K562 (cell line): Measurements from ENCODE around the gene CPE. TPM values are rescaled to one million over a fixed set of nuclear protein-coding genes. Genes with fewer than 3 reads are reported as not detected.

Experiments used
- BHLHE40 ChIP-seq: IDR thresholded peaks from 2 replicates; pipeline ENCODE4 v1.6.1; 2011; ENCODE audit warnings: low read length, improper control_type of control experiment
- ETS2 ChIP-seq: IDR thresholded peaks from 2 replicates; pipeline ENCODE4 v1.6.1; 2016; ENCODE audit warnings: borderline replicate concordance, missing genetic modification characterization, mild to moderate bottlenecking, moderate library complexity, missing compliant biosample characterization; ENCODE audit not compliant: poor library complexity, severe bottlenecking
- KHSRP ChIP-seq: fragments of 450-650 bp; IDR thresholded peaks from 2 replicates; pipeline ENCODE4 v1.6.1; 2017
- KLF16 ChIP-seq: IDR thresholded peaks from 2 replicates; pipeline ENCODE4 v1.6.1; 2016; ENCODE audit warnings: antibody characterized with exemption
- MAFF ChIP-seq: IDR thresholded peaks from 2 replicates; pipeline ENCODE4 v1.6.1; 2012; ENCODE audit warnings: low read length, improper control_type of control experiment
- MTA3 ChIP-seq: fragments of 450-650 bp; formaldehyde crosslinking; IDR thresholded peaks from 2 replicates; pipeline ENCODE4 v1.6.1; 2017; ENCODE audit warnings: mild to moderate bottlenecking, borderline replicate concordance
- POLR2AphosphoS5 ChIP-seq: IDR thresholded peaks from 2 replicates; pipeline ENCODE4 v1.6.1; 2011; ENCODE audit warnings: mild to moderate bottlenecking, low read depth, low read length, moderate library complexity; ENCODE audit not compliant: control insufficient read depth, insufficient read depth
- SMARCA5 ChIP-seq: fragments of 450-650 bp; IDR thresholded peaks from 2 replicates; pipeline ENCODE4 v1.6.1; 2016
- ZFP36 ChIP-seq: fragments of 150-350 bp; IDR thresholded peaks from 2 replicates; pipeline ENCODE4 v1.6.1; 2018; ENCODE audit warnings: low read length, low read depth; ENCODE audit not compliant: partially characterized antibody
- ZNF507 ChIP-seq: conservative IDR thresholded peaks from 2 replicates; pipeline ENCODE4 v1.6.1; 2017; ENCODE audit warnings: missing genetic modification characterization, missing compliant biosample characterization
- polyA plus RNA-seq, 8 experiments: library from polyadenylated mRNA; depleted of rRNA in 4 of 8; stranded (reverse) in 5 of 8; unstranded in 3 of 8; fragments of >200 nt; fragmentation: Nextera tagmentation in 2 of 8; fragmentation: Illumina TruSeq in 1 of 8; extraction: Ambion mirVana in 2 of 8; extraction: Trizol in 1 of 8; gene quantifications; 2 replicates each; pipeline versions ENCODE4 v1.2.1 to v1.2.3, GENCODE V29; 2011 to 2014; ENCODE audit warnings: inconsistent platforms in 1 of 8, missing spikeins in 1 of 8
- total RNA-seq, 7 experiments: library from RNA; depleted of rRNA in 6 of 7; stranded (reverse); fragments of >200 nt in 6 of 7; fragmentation: Illumina TruSeq in 2 of 7; extraction: Trizol in 2 of 7; gene quantifications; 2 replicates each; pipeline versions ENCODE4 v1.2.1 to v1.2.3, GENCODE V29; 2011 to 2021; ENCODE audit warnings: low replicate concordance in 1 of 7
- TF ChIP-seq, protein P1 (sequence below): fragments of 250-450 bp; sonication (Bioruptor Pico); IDR thresholded peaks from 2 replicates; pipeline ENCODE4 v1.8.0; 2022; ENCODE audit warnings: moderate library complexity, mild to moderate bottlenecking, inconsistent platforms
- TF ChIP-seq, protein P2 (sequence below): fragments of 450-650 bp; IDR thresholded peaks from 2 replicates; pipeline ENCODE4 v1.6.1; 2017; ENCODE audit warnings: antibody characterized with exemption, mild to moderate bottlenecking
- TF ChIP-seq, protein P3 (sequence below): IDR thresholded peaks from 3 replicates; pipeline ENCODE4 v1.6.1; 2011; ENCODE audit warnings: borderline replicate concordance, mild to moderate bottlenecking; ENCODE audit not compliant: insufficient read length, insufficient read depth
- TF ChIP-seq, protein P4 (sequence below): IDR thresholded peaks from 3 replicates; pipeline ENCODE4 v1.6.1; 2011; ENCODE audit warnings: borderline replicate concordance, mild to moderate bottlenecking, moderate library complexity; ENCODE audit not compliant: insufficient read length; ENCODE audit errors: extremely low read depth
- TF ChIP-seq, protein P5 (sequence below): fragments of 250-450 bp; sonication (Bioruptor Pico); IDR thresholded peaks from 2 replicates; pipeline ENCODE4 v1.4.0; 2020; ENCODE audit warnings: mild to moderate bottlenecking, moderate library complexity

The CPE gene
- total and polyA plus RNA-seq, 9 of the 15 experiments (the other 6 are each of a cell fraction or from before 2014, with no cell fraction given) = 0.04 to 0.16 (median 0.06) TPM; not detected in 4

DNA sequence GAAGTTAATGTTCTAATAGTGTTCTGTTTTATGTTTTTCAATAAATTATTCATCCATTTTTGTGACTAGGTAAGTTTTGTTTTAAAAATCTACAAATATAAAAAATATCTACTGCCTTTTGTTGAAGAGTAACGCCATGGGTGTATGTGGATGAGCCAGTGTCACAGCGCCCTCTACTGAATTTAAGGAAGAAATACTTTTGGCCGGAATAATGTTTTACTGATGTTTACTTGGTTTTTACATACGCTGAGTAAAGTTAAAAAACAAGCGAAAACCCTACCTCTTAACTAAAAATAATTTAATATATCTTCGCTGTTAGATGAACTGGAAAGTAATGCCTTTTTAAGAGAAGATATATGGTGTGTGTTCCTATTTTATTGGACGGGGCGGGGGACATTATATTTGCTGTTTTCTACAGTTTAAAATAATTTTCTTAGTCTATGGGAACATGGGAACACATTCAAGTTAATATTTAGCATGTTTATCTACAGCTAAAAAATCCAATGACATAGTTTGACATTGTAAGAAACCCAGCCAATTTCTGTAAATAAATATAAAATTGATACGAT, 86.1 kb downstream of the CPE start (continued):
- no peak for TF ChIP-seq MAFF
- TF ChIP-seq ETS2 (tag) = no peak
- TF ChIP-seq BHLHE40 = no peak
- TF ChIP-seq KHSRP = no peak
- no peak for TF ChIP-seq POLR2AphosphoS5
- TF ChIP-seq, protein P1, sequence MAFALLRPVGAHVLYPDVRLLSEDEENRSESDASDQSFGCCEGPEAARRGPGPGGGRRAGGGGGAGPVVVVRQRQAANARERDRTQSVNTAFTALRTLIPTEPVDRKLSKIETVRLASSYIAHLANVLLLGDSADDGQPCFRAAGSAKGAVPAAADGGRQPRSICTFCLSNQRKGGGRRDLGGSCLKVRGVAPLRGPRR (CRISPR knock-in tag) = no peak
- TF ChIP-seq ZFP36 = no peak
- TF ChIP-seq, protein P2, sequence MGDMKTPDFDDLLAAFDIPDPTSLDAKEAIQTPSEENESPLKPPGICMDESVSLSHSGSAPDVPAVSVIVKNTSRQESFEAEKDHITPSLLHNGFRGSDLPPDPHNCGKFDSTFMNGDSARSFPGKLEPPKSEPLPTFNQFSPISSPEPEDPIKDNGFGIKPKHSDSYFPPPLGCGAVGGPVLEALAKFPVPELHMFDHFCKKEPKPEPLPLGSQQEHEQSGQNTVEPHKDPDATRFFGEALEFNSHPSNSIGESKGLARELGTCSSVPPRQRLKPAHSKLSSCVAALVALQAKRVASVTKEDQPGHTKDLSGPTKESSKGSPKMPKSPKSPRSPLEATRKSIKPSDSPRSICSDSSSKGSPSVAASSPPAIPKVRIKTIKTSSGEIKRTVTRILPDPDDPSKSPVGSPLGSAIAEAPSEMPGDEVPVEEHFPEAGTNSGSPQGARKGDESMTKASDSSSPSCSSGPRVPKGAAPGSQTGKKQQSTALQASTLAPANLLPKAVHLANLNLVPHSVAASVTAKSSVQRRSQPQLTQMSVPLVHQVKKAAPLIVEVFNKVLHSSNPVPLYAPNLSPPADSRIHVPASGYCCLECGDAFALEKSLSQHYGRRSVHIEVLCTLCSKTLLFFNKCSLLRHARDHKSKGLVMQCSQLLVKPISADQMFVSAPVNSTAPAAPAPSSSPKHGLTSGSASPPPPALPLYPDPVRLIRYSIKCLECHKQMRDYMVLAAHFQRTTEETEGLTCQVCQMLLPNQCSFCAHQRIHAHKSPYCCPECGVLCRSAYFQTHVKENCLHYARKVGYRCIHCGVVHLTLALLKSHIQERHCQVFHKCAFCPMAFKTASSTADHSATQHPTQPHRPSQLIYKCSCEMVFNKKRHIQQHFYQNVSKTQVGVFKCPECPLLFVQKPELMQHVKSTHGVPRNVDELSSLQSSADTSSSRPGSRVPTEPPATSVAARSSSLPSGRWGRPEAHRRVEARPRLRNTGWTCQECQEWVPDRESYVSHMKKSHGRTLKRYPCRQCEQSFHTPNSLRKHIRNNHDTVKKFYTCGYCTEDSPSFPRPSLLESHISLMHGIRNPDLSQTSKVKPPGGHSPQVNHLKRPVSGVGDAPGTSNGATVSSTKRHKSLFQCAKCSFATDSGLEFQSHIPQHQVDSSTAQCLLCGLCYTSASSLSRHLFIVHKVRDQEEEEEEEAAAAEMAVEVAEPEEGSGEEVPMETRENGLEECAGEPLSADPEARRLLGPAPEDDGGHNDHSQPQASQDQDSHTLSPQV = 0 out of 2 replicates have a peak, but pooled peaks have one; percentile 19
- no peak for TF ChIP-seq ZNF507 (tag)
- TF ChIP-seq KLF16 = 0 out of 2 replicates have a peak, but pooled peaks have one; percentile 17
- TF ChIP-seq, protein P3, sequence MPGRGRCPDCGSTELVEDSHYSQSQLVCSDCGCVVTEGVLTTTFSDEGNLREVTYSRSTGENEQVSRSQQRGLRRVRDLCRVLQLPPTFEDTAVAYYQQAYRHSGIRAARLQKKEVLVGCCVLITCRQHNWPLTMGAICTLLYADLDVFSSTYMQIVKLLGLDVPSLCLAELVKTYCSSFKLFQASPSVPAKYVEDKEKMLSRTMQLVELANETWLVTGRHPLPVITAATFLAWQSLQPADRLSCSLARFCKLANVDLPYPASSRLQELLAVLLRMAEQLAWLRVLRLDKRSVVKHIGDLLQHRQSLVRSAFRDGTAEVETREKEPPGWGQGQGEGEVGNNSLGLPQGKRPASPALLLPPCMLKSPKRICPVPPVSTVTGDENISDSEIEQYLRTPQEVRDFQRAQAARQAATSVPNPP = no peak
- TF ChIP-seq SMARCA5 = no peak
- TF ChIP-seq, protein P4, sequence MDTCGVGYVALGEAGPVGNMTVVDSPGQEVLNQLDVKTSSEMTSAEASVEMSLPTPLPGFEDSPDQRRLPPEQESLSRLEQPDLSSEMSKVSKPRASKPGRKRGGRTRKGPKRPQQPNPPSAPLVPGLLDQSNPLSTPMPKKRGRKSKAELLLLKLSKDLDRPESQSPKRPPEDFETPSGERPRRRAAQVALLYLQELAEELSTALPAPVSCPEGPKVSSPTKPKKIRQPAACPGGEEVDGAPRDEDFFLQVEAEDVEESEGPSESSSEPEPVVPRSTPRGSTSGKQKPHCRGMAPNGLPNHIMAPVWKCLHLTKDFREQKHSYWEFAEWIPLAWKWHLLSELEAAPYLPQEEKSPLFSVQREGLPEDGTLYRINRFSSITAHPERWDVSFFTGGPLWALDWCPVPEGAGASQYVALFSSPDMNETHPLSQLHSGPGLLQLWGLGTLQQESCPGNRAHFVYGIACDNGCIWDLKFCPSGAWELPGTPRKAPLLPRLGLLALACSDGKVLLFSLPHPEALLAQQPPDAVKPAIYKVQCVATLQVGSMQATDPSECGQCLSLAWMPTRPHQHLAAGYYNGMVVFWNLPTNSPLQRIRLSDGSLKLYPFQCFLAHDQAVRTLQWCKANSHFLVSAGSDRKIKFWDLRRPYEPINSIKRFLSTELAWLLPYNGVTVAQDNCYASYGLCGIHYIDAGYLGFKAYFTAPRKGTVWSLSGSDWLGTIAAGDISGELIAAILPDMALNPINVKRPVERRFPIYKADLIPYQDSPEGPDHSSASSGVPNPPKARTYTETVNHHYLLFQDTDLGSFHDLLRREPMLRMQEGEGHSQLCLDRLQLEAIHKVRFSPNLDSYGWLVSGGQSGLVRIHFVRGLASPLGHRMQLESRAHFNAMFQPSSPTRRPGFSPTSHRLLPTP = no peak
- TF ChIP-seq, protein P5, sequence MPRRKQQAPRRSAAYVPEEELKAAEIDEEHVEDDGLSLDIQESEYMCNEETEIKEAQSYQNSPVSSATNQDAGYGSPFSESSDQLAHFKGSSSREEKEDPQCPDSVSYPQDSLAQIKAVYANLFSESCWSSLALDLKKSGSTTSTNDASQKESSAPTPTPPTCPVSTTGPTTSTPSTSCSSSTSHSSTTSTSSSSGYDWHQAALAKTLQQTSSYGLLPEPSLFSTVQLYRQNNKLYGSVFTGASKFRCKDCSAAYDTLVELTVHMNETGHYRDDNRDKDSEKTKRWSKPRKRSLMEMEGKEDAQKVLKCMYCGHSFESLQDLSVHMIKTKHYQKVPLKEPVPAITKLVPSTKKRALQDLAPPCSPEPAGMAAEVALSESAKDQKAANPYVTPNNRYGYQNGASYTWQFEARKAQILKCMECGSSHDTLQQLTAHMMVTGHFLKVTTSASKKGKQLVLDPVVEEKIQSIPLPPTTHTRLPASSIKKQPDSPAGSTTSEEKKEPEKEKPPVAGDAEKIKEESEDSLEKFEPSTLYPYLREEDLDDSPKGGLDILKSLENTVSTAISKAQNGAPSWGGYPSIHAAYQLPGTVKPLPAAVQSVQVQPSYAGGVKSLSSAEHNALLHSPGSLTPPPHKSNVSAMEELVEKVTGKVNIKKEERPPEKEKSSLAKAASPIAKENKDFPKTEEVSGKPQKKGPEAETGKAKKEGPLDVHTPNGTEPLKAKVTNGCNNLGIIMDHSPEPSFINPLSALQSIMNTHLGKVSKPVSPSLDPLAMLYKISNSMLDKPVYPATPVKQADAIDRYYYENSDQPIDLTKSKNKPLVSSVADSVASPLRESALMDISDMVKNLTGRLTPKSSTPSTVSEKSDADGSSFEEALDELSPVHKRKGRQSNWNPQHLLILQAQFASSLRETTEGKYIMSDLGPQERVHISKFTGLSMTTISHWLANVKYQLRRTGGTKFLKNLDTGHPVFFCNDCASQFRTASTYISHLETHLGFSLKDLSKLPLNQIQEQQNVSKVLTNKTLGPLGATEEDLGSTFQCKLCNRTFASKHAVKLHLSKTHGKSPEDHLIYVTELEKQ = no peak
- no peak for TF ChIP-seq MTA3
